Right lung (tissue), 10 donors: ENCODE results near the gene SOAT2. TPM values are rescaled to one million over a fixed set of nuclear protein-coding genes. Genes with fewer than 3 reads are reported as not detected.

Source experiments
- DNase-seq, 2 donors: peaks; one replicate each; pipeline ENCODE4 v3.0.0-alpha.2; 2013
- long read RNA-seq, 8 donors: transcript quantifications; one replicate each; lab custom pipeline, GENCODE V29; 2026
- polyA plus RNA-seq, 5 donors: library from polyadenylated mRNA; unstranded; fragments of 120-200 nt; gene quantifications; one replicate each; pipeline versions ENCODE4 v1.2.1 to v1.2.3, GENCODE V29; 2013; ENCODE audit warnings: inconsistent platforms in 1 of 5, low replicate concordance in 1 of 5; ENCODE audit not compliant: insufficient read length in 5 of 5, insufficient read depth in 1 of 5

The SOAT2 gene, protein sequence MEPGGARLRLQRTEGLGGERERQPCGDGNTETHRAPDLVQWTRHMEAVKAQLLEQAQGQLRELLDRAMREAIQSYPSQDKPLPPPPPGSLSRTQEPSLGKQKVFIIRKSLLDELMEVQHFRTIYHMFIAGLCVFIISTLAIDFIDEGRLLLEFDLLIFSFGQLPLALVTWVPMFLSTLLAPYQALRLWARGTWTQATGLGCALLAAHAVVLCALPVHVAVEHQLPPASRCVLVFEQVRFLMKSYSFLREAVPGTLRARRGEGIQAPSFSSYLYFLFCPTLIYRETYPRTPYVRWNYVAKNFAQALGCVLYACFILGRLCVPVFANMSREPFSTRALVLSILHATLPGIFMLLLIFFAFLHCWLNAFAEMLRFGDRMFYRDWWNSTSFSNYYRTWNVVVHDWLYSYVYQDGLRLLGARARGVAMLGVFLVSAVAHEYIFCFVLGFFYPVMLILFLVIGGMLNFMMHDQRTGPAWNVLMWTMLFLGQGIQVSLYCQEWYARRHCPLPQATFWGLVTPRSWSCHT
- polyA plus RNA-seq: under 1 TPM; 0.19 to 0.37 (median 0.23) TPM
- long read RNA-seq, donor 1: 0 reads
- long read RNA-seq, donor 2: 0 reads
- long read RNA-seq, donor 3: 0 reads
- long read RNA-seq, donor 4: 0 reads
- long read RNA-seq, donor 5: 0 reads
- long read RNA-seq, donor 6: 0 reads
- long read RNA-seq, donor 7: 0 reads
- long read RNA-seq, donor 8: 0 reads

DNA sequence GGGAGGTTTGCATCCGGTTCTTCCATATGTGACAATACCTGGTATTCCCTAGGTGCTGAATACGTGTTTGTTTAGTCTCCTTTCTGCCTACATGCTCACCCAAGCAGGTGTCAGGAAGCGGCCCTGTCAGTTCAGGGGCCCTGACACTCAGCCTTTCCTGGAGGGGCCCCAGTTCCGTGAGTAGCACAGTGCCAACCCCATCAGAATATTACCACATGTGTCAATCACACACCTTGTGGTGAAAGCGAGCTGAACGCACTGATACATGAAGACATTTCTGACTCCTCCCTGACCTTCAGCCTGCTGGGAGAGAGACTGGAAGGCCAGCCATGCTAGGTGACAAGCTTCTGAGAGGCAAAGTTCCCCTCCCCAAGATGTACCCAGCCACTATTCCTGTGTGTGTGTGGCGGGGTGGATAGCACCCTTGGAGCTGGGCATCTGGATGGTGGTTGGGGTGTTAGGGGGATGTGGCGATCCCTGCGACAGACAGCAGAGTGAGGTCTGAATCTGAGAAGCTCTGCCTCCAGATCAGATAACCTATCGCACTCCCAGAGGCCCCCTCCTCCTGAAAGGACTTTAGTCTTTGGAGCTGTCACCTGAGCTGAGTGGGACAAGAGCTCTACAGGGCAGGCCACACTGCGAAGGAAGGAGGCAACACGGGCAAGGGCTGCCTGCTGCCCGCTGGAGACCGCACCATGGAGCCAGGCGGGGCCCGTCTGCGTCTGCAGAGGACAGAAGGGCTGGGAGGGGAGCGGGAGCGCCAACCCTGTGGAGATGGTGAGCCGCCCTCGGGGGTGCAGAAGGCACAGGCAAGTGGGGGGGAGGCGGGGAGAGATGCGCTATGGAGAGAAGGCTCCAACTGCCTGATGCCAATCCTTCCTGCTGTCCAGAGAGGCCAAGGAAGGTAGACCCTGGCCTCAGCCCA is at the start of gene SOAT2:
SOAT2 (plus strand) TSS at position 604 of the 925 bp plus-strand sequence; CDS start at position 696, 92 bp downstream.
- no peak for DNase-seq

DNA sequence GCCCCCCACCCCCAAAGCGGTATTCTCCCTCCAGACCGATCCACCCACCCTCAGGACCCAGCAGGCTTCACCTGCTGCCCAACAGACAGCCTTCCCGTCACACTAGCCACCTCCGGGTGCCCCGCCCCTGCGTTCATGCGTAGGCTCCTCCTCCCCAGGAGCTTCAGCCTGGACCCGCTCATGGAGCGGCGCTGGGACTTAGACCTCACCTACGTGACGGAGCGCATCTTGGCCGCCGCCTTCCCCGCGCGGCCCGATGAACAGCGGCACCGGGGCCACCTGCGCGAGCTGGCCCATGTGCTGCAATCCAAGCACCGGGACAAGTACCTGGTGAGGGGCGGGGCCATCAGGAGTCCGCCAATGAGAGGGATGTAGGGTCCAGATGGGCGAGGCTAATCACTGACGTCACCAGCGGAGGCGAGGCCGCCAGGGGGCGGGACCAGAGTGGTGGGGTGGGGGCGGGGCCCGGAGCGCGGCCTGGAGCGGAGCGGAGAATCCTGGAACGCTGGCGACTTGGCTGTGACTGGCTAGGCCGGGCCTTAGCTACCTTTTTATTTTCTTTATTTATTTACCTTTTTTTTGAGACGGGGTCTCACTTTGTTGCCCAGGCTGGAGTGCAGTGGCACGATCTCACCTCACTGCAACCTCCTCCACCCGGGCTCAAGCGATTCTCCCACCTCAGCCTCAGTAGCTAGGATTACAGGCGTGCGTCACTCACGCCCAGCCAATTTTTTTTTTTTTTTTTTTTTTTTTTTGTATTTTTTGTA is 49.0 kb upstream of the SOAT2 start:
- peak; percentile 92 for DNase-seq

DNA sequence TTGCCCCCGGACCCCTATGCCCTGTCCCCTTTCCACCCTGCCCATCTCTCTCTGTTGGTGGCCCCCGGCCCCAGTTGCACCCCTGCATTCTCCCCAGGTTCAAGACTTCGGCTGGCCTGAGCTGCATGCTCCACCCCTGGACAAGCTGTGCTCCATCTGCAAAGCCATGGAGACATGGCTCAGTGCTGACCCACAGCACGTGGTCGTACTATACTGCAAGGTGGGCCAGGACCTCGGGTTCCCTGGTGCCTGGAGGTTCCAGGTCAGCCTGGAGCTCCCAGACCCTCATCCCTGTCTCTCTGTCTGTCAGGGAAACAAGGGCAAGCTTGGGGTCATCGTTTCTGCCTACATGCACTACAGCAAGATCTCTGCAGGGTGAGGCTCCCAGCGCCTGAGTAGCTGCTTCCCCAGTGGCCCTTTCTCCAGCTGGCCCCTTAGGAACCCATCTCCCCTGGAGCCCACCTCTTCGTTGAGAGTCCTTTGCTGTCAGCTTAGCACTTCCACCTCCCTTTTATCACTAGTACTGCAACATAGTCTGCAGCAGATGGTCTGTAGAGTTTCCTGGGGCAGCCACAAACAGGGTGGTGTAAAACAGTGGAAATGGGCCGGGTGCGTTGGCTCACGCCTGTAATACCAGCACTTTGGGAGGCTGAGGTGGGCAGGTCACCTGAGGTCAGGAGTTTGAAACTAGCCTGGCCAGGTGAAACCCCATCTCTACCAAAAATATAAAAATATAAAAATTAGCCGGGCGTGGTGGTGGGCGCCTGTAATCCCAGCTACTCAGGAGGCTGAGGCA is 47.6 kb upstream of the SOAT2 start:
- DNase-seq: no peak

DNA sequence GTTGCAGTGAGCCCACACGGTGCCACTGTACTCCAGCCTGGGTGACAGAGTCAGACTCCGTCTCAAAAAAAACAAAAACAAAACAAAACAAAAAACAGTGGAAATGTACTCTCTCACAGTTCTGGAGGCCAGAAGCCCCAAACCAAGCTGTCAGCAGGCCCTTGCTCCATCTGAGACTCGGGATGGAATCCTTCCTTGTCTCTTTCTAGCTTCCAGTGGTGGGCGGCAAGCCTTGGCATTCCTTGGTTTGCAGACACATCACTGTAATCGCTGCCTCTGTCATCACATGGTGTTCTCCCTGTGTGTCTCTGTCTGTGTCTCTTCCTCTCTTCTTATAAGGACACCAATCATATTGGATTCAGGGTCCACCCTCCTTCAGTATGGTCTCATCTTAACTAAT is 47.0 kb upstream of the SOAT2 start:
- no peak for DNase-seq

DNA sequence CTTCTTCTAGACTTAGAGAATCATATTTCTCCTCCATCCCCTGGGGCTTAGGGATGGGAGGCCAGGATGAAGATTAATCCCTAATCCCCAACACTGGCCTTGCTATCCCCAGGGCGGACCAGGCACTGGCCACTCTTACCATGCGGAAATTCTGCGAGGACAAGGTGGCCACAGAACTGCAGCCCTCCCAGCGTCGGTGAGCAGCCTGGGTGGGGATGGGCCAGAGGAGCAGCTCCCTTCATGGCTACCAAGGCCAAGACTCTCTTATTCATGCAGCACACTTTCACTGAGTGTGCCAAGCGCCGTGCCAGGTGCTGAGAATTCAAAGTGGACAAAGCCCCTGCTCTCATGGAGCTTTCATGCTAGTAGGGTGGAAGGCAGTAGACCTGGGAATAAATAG is 46.4 kb upstream of the SOAT2 start:
- no peak for DNase-seq

DNA sequence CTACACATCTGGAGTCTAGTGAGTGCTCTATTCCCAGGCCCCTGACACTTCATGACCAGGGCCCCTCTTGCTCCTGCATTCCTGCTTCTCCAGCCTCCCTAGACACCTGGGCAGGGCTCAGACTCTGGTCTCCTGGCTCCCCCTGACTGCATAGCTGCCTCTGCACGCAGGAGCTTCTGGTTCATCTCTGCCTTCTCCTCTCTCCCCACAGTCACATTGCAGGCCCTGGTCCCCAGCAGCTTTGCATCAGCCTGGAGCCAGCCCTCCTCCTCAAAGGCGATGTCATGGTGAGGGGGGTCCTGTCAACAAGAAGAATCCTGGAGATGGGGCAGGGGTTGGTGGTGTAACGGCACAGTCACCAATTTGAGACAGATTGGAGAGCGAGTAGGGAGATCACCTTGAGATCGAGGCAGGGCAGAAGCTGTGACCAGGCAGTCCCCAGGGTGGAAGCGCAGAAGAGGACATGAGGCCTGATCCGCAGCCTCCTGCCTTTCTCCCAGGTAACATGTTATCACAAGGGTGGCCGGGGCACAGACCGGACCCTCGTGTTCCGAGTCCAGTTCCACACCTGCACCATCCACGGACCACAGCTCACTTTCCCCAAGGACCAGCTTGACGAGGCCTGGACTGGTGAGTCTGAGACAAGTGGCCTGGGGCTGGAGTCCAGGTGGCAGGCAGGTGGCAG is 45.3 kb upstream of the SOAT2 start:
- DNase-seq: no peak

DNA sequence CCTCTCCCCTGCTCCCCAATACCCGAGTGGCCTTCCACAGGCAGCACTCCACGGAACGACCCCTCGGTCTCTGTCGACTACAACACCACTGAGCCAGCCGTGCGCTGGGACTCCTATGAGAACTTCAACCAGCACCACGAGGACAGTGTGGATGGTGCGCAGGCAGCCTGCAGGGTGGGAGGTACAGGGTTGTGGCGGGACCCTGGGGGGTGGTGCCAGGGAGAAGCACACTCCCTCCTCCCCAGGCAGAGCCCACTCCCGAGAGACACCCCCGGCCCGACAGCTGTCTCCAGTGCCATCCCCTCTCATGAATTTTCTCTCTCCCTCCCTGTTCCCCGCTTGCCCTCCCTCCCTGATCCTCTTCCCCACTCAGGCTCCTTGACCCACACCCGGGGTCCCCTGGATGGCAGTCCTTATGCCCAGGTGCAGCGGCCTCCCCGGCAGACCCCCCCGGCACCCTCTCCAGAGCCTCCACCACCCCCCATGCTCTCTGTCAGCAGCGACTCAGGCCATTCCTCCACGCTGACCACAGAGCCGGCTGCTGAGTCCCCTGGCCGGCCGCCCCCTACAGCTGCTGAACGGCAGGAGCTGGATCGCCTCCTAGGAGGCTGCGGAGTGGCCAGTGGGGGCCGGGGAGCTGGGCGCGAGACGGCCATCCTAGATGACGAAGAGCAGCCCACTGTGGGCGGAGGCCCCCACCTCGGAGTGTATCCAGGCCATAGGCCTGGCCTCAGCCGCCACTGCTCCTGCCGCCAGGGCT is 44.4 kb upstream of the SOAT2 start:
- no peak for DNase-seq

DNA sequence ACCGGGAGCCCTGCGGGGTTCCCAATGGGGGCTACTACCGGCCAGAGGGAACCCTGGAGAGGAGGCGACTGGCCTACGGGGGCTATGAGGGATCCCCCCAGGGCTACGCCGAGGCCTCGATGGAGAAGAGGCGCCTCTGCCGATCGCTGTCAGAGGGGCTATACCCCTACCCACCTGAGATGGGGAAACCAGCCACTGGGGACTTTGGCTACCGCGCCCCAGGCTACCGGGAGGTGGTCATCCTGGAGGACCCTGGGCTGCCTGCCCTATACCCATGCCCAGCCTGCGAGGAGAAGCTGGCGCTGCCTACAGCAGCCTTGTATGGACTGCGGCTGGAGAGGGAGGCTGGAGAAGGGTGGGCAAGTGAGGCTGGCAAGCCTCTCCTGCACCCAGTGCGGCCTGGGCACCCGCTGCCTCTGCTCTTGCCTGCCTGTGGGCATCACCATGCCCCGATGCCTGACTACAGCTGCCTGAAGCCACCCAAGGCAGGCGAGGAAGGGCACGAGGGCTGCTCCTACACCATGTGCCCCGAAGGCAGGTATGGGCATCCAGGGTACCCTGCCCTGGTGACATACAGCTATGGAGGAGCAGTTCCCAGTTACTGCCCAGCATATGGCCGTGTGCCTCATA is 43.7 kb upstream of the SOAT2 start:
- DNase-seq: no peak

DNA sequence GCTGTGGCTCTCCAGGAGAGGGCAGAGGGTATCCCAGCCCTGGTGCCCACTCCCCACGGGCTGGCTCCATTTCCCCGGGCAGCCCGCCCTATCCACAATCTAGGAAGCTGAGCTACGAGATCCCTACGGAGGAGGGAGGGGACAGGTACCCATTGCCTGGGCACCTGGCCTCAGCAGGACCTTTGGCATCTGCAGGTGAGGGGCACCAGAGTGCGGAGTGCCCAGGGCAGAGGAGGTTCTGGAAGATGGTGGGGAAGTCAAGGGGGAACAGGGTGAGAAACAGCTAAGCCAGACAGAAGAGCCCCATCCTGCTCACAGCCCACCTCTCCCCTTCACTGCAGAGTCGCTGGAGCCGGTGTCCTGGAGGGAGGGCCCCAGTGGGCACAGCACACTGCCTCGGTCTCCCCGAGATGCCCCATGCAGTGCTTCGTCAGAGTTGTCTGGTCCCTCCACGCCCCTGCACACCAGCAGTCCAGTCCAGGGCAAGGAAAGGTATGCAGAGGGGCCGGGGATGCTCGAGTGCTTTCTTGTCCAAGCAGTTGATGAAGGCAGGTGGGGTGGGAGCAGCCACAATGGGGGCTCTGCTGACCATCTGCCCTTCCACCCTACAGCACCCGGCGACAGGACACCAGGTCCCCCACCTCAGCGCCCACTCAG is 43.1 kb upstream of the SOAT2 start:
- no peak for DNase-seq

DNA sequence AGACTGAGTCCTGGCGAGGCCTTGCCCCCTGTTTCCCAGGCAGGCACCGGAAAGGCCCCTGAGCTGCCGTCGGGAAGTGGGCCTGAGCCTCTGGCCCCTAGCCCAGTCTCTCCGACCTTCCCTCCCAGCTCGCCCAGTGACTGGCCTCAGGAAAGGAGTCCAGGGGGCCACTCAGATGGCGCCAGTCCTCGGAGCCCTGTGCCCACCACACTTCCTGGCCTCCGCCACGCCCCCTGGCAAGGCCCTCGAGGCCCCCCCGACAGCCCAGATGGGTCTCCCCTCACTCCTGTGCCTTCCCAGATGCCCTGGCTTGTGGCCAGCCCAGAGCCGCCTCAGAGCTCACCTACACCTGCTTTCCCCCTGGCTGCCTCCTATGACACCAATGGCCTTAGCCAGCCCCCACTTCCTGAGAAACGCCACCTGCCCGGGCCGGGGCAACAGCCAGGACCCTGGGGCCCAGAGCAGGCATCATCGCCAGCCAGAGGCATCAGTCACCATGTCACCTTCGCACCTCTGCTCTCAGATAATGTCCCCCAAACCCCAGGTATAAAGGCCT is 42.5 kb upstream of the SOAT2 start:
- no peak for DNase-seq

DNA sequence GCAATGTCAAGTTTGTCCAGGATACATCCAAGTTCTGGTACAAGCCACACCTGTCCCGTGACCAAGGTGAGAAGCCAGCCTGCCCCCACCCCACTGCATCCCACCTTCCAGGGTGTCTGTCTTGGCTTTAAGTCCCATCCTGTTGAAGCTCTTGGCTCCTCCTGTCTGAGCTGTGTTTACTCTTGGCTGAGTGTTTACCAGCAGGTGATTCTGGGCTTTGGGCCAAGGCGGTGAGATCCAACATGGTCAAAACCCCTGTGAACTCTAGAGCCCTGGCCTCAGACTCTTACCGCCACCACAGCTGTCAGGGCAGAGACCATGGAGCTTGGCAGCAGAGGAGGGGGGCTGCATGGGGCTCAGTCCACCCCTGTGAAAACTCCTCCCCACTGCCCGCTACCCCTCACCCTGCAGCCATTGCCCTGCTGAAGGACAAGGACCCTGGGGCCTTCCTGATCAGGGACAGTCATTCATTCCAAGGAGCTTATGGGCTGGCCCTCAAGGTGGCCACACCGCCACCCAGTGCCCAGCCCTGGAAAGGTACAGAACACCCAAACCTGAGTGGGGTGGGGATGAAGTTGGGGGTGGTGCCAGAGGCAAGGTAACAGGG is 41.8 kb upstream of the SOAT2 start:
- DNase-seq: no peak

DNA sequence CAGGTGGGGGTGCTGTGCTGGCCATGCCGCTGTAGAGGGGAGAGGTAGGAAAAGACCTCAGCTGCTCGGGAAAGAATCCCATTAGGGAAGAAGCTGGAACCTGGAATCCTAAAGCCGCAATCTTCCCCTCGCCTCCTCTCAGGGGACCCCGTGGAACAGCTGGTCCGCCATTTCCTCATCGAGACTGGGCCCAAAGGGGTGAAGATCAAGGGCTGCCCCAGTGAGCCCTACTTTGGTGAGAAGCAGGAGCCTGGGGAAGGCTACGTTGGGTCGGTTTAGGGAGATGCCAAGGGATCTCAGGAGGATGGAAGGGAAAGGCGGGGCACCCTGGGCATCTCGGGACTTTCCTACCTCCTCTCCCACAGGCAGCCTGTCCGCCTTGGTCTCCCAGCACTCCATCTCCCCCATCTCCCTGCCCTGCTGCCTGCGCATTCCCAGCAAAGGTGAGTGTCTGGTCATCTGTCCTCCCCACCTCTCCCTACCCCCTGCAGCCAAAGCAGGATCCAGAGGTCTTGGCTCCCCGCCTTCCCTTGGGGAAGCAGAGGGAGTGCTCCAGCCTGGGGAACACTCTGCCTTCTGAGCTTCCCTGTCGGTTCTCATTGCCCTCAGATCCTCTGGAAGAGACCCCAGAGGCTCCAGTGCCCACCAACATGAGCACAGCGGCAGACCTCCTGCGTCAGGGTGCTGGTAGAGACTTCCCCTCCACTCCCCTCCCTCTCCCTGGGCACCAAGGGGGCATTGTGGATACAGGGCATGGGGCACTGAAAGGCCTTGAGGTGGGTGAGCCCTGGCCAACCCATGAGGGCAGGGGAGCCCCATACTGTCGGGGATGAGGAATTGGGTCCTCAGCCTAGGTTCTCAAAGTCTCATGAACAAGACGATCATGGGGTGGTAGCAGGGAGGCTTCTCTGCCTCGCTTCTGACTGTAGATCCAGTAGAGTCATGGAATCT is 41.0 kb upstream of the SOAT2 start:
- no peak for DNase-seq

DNA sequence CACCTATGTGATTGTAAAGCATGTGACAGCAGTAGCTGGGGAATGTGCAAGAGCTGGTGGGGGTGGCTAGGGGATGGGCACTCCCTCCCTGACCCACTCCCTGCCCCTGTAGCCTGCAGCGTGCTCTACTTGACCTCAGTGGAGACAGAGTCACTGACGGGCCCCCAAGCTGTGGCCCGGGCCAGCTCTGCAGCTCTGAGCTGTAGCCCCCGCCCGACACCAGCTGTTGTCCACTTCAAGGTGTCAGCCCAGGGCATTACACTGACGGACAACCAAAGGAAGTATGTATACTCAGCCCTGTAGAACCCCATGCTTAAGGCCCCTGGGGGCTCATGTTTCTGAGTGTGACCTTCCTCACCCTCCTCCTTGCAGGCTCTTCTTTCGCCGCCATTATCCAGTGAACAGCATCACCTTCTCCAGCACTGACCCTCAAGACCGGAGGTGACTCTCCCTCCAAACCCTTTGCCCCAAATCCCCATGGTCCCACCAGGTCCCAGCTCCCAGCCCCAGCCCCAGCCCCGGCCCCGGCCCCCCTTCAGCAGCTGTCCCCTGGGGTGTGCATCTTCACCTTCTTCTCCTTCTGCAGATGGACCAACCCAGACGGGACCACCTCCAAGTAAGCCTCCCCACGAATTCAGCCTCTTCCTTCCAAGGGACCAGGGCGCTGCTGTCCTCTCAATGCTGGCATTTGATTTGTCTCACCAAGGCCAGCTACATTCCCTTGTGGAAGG is 40.1 kb upstream of the SOAT2 start:
- DNase-seq: no peak

DNA sequence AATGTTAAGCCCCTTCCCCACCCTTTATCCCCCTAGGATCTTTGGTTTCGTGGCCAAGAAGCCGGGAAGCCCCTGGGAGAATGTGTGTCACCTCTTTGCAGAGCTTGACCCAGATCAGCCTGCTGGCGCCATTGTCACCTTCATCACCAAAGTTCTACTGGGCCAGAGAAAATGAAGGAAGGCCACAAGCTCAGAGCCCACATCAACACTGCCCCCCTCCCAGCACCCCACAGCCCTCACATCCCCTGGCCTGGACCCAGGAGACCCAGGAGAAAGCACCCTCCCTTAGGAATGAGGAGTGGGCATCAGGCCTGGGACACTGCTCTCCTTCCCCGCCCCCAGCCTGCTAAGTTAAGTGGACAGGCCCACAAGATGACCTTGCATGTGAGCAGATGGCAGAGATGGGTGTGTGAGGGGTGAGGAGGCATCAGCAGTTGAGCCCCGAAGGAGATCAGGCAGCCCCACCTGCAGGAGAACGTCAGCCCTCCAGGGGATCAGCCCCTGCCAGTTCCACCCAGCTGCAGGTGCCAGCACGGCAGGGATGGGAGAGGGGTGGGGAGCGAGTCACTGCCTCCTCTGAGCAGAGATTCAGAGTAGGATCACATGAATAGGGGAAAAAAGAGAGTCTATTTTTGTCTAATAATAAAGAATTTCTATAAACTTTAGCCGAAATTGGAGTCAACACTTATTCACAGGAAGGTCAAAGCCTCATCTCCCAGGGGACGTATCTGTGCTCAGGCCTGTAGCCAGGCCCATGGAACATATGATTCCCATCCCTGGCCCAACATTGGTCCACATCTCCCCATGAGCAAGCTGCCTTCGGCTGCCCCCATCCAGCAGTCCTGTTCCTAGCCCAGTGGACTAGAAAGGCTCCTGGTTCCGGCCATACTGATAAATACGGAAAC is 39.3 kb upstream of the SOAT2 start:
- DNase-seq: no peak
